HG02943 (cell line): ENCODE results near the gene SH3PXD2A.

ENCODE experiments used
- ATAC-seq: cut with Tn5 transposase; IDR thresholded peaks from one replicate; pipeline ENCODE4 v1.9.1; 2021; ENCODE audit warnings: mild to moderate bottlenecking, low read depth, moderate library complexity; ENCODE audit not compliant: unreplicated experiment

The SH3PXD2A gene

GRCh38 chr10:103836273-103836672, 19.1 kb downstream of the SH3PXD2A start:
- no peak for ATAC-seq

- ATAC-seq, result no peak
These were observed 20.0 kb downstream of the SH3PXD2A start for GRCh38 chr10:103835096-103836050.

GRCh38 chr10:103834436-103835095, 20.8 kb downstream of the SH3PXD2A start:
- no peak for ATAC-seq

- ATAC-seq, result no peak
These were observed 21.5 kb downstream of the SH3PXD2A start for GRCh38 chr10:103833731-103834365.

- ATAC-seq, result no peak
These were observed 22.6 kb downstream of the SH3PXD2A start for GRCh38 chr10:103832806-103833205.

- no peak for ATAC-seq
These were observed 25.4 kb downstream of the SH3PXD2A start for GRCh38 chr10:103829838-103830465.

- no peak for ATAC-seq
These were observed 26.1 kb downstream of the SH3PXD2A start for GRCh38 chr10:103829278-103829677.

- no peak for ATAC-seq
These were observed 26.7 kb downstream of the SH3PXD2A start for GRCh38 chr10:103828587-103829197.

GRCh38 chr10:103828107-103828506, 27.3 kb downstream of the SH3PXD2A start:
- ATAC-seq, result no peak

- ATAC-seq, result no peak
These were observed 28.5 kb downstream of the SH3PXD2A start for GRCh38 chr10:103826885-103827284.

- no peak for ATAC-seq
These were observed 31.1 kb downstream of the SH3PXD2A start for GRCh38 chr10:103824281-103824680.

GRCh38 chr10:103823706-103824272, 31.6 kb downstream of the SH3PXD2A start:
- no peak for ATAC-seq

- ATAC-seq, result no peak
These were observed 32.6 kb downstream of the SH3PXD2A start for GRCh38 chr10:103822800-103823199.

- ATAC-seq, result no peak
These were observed 33.2 kb downstream of the SH3PXD2A start for GRCh38 chr10:103822107-103822716.

- ATAC-seq, result no peak
These were observed 35.0 kb downstream of the SH3PXD2A start for GRCh38 chr10:103820101-103821062.

GRCh38 chr10:103819493-103819892, 35.9 kb downstream of the SH3PXD2A start:
- ATAC-seq, result no peak

GRCh38 chr10:103818765-103819374, 36.5 kb downstream of the SH3PXD2A start:
- ATAC-seq, result no peak

- ATAC-seq, result no peak
These were observed 37.3 kb downstream of the SH3PXD2A start for GRCh38 chr10:103818105-103818504.
